Measurements from ENCODE around the gene NEU1.

NEU1 gene

GRCh38 chr6:31892821-31893220 is 30.2 kb upstream of the NEU1 start:
- no peak for DNase-seq

- DNase-seq, result no peak
Measured at GRCh38 chr6:31889331-31889972, 26.8 kb upstream of the NEU1 start.

GRCh38 chr6:31888276-31889258 is 25.9 kb upstream of the NEU1 start:
- DNase-seq, result no peak

- DNase-seq, result no peak
Measured at GRCh38 chr6:31887173-31888007, 24.8 kb upstream of the NEU1 start.

GRCh38 chr6:31886541-31886991 is 23.9 kb upstream of the NEU1 start:
- no peak for DNase-seq

- DNase-seq, result no peak
Measured at GRCh38 chr6:31884528-31885035, 22.0 kb upstream of the NEU1 start.

- DNase-seq, result no peak
Measured at GRCh38 chr6:31883676-31884075, 21.1 kb upstream of the NEU1 start.

- no peak for DNase-seq
Measured at GRCh38 chr6:31882344-31882743, 19.7 kb upstream of the NEU1 start.

- DNase-seq, result no peak
Measured at GRCh38 chr6:31881136-31881859, 18.7 kb upstream of the NEU1 start.

GRCh38 chr6:31880616-31881015 is 18.0 kb upstream of the NEU1 start:
- DNase-seq, result no peak

- DNase-seq, result no peak
Measured at GRCh38 chr6:31879901-31880300, 17.3 kb upstream of the NEU1 start.

- no peak for DNase-seq
Measured at GRCh38 chr6:31879143-31879542, 16.5 kb upstream of the NEU1 start.

GRCh38 chr6:31878726-31879125 is 16.1 kb upstream of the NEU1 start, which contains the start of gene SLC44A4:
Gene SLC44A4, minus strand, starts transcription at chr6:31878997. Its CDS starts 17 bp downstream, at chr6:31878980.
- DNase-seq, result no peak

- no peak for DNase-seq
Measured at GRCh38 chr6:31878222-31878621, 15.6 kb upstream of the NEU1 start.

GRCh38 chr6:31877651-31878161 is 15.1 kb upstream of the NEU1 start:
- no peak for DNase-seq

- DNase-seq, result no peak
Measured at GRCh38 chr6:31877125-31877650, 14.6 kb upstream of the NEU1 start.

- DNase-seq, result no peak
Measured at GRCh38 chr6:31876357-31876756, 13.7 kb upstream of the NEU1 start.

- no peak for DNase-seq
Measured at GRCh38 chr6:31875877-31876276, 13.3 kb upstream of the NEU1 start.

GRCh38 chr6:31874836-31875572 is 12.4 kb upstream of the NEU1 start:
- DNase-seq, result no peak

- no peak for DNase-seq
Measured at GRCh38 chr6:31874084-31874670, 11.6 kb upstream of the NEU1 start.

Measured in activated CD4-positive, alpha-beta T cell treated with anti-CD3 and anti-CD28 coated beads, Interleukin-2, amount 50 U/mL, for 16 hours (primary cell).